Muscle layer of colon (tissue), 2 donors: ENCODE results near the gene UBD.

Source experiments
- H3K27ac ChIP-seq: one replicate; pipeline ENCODE4 v1.7.0; 2013; ENCODE audit warnings: low read depth, mild to moderate bottlenecking, low read length, moderate library complexity
- H3K27me3 ChIP-seq, 2 donors: one replicate each; pipeline ENCODE4 v1.7.0; 2013; ENCODE audit warnings: low read length in 2 of 2, mild to moderate bottlenecking in 2 of 2; ENCODE audit not compliant: insufficient read depth in 2 of 2, control insufficient read depth in 1 of 2
- H3K36me3 ChIP-seq: one replicate; pipeline ENCODE4 v1.7.0; 2013; ENCODE audit warnings: mild to moderate bottlenecking, low read length; ENCODE audit not compliant: insufficient read depth
- H3K4me1 ChIP-seq: one replicate; pipeline ENCODE4 v1.7.0; 2013; ENCODE audit warnings: mild to moderate bottlenecking, low read length; ENCODE audit not compliant: insufficient read depth
- H3K4me3 ChIP-seq, 2 donors: one replicate each; pipeline ENCODE4 v1.7.0; 2013; ENCODE audit warnings: low read length in 2 of 2, low read depth in 1 of 2, mild to moderate bottlenecking in 1 of 2, moderate library complexity in 1 of 2
- H3K9ac ChIP-seq: one replicate; pipeline ENCODE4 v1.7.0; 2013; ENCODE audit warnings: low read length
- H3K9me3 ChIP-seq: one replicate; pipeline ENCODE4 v1.7.0; 2013; ENCODE audit warnings: mild to moderate bottlenecking, low read length
- donor health status: abdominal sarcoma.
- donor health status: Adenocarcinoma of cecum.

Gene UBD

GRCh38 chr6:29559524-29560287 lies at the start of gene UBD:
TSS of gene UBD (minus strand) at chr6:29559732. CDS start at chr6:29559701, 31 bp downstream.
- H3K27ac ChIP-seq: no peak within 1 kb of the TSS
- no peak within 1 kb of the TSS for H3K9ac ChIP-seq
- no peaks in the 10 kb centered on the region for H3K9me3 ChIP-seq
- no peak within 1 kb of the TSS for H3K4me3 ChIP-seq
- no peaks in the 10 kb centered on the region for H3K36me3 ChIP-seq
- H3K27me3 ChIP-seq: peaks cover 4% of the 10 kb centered on the region in 2 donors
- no peaks in the 10 kb centered on the region for H3K4me1 ChIP-seq

DNA sequence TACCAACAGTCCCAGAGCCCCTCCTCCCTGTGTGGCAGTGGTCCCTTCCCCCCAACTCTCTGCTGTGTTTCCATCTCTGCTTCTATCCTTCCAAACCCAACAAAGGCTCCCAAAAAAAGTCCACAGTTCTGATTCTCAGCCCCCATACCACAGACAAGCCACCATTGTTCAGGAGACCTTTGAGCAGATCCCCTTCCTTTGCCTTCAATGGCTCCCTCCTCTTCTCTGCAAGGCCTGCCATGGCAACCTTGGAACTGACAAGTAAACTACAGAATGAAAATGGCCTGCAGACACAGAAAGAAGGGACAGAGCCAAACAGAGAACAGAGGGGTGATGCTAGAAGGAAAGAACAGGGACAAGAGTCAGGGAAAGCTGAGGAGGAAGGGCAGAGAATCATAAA lies 48.6 kb upstream of the UBD start:
- H3K4me3 ChIP-seq: no peak overlapping the region
- H3K9ac ChIP-seq: no peak overlapping the region
- H3K4me1 ChIP-seq: no peaks in the 10 kb centered on the region
- no peaks in the 10 kb centered on the region for H3K27me3 ChIP-seq
- H3K27ac ChIP-seq: no peak overlapping the region
- no peaks in the 10 kb centered on the region for H3K9me3 ChIP-seq
- peaks cover 84% of the 10 kb centered on the region for H3K36me3 ChIP-seq

DNA sequence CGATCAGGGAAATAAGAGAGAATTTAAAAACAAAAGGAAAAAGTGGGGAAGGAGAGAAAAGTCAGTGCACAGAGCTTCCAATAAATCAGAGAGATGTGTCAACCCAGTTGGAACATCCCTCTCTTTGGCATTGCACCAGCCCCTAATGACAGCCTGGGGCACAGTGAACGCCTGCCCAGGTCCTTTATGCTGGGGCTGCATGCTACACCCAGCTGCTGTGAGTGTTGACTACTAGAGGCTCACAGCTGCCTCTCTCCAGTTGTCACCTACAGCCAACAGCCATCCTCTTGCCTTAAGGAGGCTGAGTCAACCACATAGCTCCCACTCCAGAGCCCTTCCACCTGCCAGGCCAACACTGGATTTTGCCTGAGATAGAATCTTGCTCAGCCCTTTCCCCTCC lies 44.4 kb upstream of the UBD start:
- no peaks in the 10 kb centered on the region for H3K9me3 ChIP-seq
- H3K4me1 ChIP-seq: no peaks in the 10 kb centered on the region
- H3K27ac ChIP-seq: no peak overlapping the region
- no peak overlapping the region for H3K9ac ChIP-seq
- no peak overlapping the region for H3K4me3 ChIP-seq
- H3K27me3 ChIP-seq: no peaks in the 10 kb centered on the region
- peaks cover 64% of the 10 kb centered on the region for H3K36me3 ChIP-seq

DNA sequence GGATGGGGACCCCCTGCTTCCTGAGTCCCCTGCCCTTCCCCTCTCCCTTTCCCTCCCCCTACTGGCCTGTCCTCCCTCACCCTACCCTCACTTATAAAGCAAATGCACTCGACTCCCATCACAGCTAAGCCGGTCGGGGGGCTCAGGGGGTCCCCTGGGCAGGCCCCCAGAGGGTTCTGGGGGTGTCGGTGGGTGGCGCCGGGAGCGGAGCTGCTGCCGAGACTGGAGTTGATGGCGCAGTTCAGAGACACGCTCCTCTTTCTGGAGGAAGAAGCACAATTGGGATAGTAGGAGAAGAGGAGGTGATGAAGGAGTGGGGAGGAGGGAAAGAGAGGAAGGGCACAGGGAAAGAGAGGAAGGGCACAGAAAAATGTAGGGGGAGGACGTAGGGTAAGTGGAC lies 43.9 kb upstream of the UBD start:
- H3K9ac ChIP-seq: no peak overlapping the region
- peaks cover 59% of the 10 kb centered on the region for H3K36me3 ChIP-seq
- no peaks in the 10 kb centered on the region for H3K4me1 ChIP-seq
- H3K27ac ChIP-seq: no peak overlapping the region
- H3K9me3 ChIP-seq: no peaks in the 10 kb centered on the region
- H3K4me3 ChIP-seq: no peak overlapping the region
- no peaks in the 10 kb centered on the region for H3K27me3 ChIP-seq

DNA sequence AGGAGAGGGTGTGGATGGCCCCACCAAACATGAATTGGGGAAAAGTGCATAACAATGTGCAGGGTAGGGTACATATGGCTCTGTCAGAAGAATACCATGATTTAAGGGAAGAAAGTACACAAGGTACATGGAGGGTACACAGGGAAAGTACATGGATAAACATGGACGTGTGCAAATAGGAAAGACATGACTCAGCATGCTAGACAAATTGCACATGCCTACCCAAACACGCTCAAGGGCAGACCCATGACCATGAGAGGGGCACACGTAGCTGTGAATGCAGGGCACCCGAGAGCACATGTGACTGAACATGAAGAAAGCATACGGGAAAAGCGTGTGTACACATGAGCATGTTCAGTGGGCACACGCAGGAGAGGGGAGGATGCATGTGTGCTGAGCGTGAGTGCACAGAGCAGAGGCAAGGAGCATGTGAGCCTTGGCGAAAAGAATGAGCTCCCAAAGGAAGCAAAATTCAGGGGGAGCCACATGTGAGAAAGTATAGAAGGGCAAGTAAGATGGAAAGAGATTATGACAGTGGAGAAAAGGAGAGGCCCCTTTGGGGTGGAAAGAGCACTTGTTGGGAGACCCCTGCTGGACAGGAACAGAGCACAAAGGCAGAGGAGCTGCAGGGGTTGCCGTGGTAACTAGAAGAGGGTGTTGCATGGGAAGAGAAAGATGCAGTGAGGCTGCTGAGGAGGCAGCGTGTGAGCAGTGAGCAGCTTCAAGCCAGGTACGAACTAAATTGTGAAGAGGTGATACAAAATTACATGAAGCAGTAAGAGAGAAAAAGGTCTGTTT lies 43.2 kb upstream of the UBD start:
- Histone ChIP-seq H3K4me1 (no peaks in the 10 kb centered on the region), H3K4me3 (no peak overlapping the region), H3K27ac (no peak overlapping the region), H3K27me3 (no peaks in the 10 kb centered on the region), H3K9me3 (no peaks in the 10 kb centered on the region), H3K36me3 (peaks cover 52% of the 10 kb centered on the region), H3K9ac (no peak overlapping the region)

- no peak overlapping the region for H3K9ac ChIP-seq
- no peak overlapping the region for H3K27ac ChIP-seq
- peaks cover 13% of the 10 kb centered on the region for H3K36me3 ChIP-seq
- H3K4me3 ChIP-seq: no peak overlapping the region
- no peaks in the 10 kb centered on the region for H3K4me1 ChIP-seq
- no peaks in the 10 kb centered on the region for H3K27me3 ChIP-seq
- no peaks in the 10 kb centered on the region for H3K9me3 ChIP-seq
Measured at GRCh38 chr6:29598172-29598747, 38.7 kb upstream of the UBD start.

- Histone ChIP-seq H3K36me3 (peaks cover 3% of the 10 kb centered on the region), H3K4me3 (no peak overlapping the region), H3K9me3 (no peaks in the 10 kb centered on the region), H3K27ac (no peak overlapping the region), H3K9ac (no peak overlapping the region), H3K27me3 (no peaks in the 10 kb centered on the region), H3K4me1 (no peaks in the 10 kb centered on the region)
Measured at GRCh38 chr6:29597184-29597583, 37.7 kb upstream of the UBD start.

DNA sequence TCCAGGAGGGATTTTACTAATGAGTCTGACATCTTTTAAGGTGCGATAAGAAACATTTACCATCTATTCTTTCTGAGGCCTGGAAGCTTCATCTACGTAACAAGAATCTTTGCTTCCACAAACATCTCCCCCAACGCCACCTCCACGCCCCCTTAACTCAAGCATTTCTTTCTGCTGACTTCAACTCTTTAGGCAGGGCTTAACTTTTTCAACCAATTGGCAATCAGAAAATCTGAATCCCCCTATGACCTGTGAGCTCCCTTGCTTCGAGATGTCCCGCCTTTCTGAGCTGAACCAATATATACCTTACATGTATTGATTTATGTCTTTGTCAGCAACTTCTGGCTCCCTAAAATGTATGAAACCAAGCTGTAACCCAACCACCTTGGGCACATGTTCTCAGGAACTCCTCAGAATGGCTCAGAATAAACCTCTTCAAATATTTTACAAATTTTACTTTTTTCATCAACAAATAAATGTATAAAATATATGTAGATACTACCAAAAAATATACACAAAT lies 36.9 kb upstream of the UBD start:
- Histone ChIP-seq H3K36me3 (no peaks in the 10 kb centered on the region), H3K27me3 (no peaks in the 10 kb centered on the region), H3K9ac (no peak overlapping the region), H3K4me3 (no peak overlapping the region), H3K4me1 (no peaks in the 10 kb centered on the region), H3K27ac (no peak overlapping the region), H3K9me3 (no peaks in the 10 kb centered on the region)

GRCh38 chr6:29593199-29593855 lies 33.8 kb upstream of the UBD start:
- Histone ChIP-seq H3K4me3 (no peak overlapping the region), H3K9me3 (no peaks in the 10 kb centered on the region), H3K4me1 (no peaks in the 10 kb centered on the region), H3K27me3 (no peaks in the 10 kb centered on the region), H3K36me3 (no peaks in the 10 kb centered on the region), H3K9ac (no peak overlapping the region), H3K27ac (no peak overlapping the region)

GRCh38 chr6:29591677-29592076 lies 32.1 kb upstream of the UBD start:
- Histone ChIP-seq H3K4me3 (no peak overlapping the region), H3K9me3 (no peaks in the 10 kb centered on the region), H3K36me3 (no peaks in the 10 kb centered on the region), H3K27me3 (no peaks in the 10 kb centered on the region), H3K27ac (no peak overlapping the region), H3K4me1 (no peaks in the 10 kb centered on the region), H3K9ac (no peak overlapping the region)

DNA sequence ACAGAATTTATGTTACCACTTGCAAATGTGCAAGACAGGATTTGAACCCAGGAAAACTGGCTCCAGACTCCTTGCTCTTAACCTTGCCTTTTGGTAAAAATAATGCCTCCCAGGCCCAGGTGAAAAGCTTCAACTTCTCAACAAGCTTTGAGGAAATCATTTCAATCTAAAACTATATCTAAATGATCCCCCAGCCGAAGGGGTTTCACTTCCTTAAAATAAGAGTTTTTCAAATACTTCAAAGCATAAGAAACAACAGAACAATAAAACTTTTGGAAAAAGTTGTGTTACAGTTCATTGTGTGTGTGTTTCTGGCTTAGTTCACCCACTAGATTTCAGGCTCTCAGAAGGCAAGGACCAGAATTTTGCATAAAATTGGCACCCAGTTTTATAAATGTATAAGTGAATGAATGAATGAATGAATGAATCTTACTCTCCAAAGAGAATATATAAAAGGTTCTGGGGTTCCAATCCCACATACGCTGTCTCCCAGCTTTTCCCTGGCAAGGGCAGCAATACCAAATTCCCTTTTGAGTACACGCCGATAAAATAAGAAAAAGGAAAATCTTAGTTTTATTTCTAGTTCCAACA lies 30.8 kb upstream of the UBD start:
- no peaks in the 10 kb centered on the region for H3K9me3 ChIP-seq
- H3K36me3 ChIP-seq: no peaks in the 10 kb centered on the region
- H3K27me3 ChIP-seq: no peaks in the 10 kb centered on the region
- no peak overlapping the region for H3K9ac ChIP-seq
- H3K4me1 ChIP-seq: no peaks in the 10 kb centered on the region
- H3K27ac ChIP-seq: no peak overlapping the region
- no peak overlapping the region for H3K4me3 ChIP-seq
